HG02623 (cell line): ENCODE measurements around the gene SF3A2.

ENCODE experiments used
- ATAC-seq: cut with Tn5 transposase; IDR thresholded peaks from one replicate; pipeline ENCODE4 v1.9.1; 2021; ENCODE audit warnings: moderate library complexity; ENCODE audit not compliant: unreplicated experiment

Gene SF3A2

DNA sequence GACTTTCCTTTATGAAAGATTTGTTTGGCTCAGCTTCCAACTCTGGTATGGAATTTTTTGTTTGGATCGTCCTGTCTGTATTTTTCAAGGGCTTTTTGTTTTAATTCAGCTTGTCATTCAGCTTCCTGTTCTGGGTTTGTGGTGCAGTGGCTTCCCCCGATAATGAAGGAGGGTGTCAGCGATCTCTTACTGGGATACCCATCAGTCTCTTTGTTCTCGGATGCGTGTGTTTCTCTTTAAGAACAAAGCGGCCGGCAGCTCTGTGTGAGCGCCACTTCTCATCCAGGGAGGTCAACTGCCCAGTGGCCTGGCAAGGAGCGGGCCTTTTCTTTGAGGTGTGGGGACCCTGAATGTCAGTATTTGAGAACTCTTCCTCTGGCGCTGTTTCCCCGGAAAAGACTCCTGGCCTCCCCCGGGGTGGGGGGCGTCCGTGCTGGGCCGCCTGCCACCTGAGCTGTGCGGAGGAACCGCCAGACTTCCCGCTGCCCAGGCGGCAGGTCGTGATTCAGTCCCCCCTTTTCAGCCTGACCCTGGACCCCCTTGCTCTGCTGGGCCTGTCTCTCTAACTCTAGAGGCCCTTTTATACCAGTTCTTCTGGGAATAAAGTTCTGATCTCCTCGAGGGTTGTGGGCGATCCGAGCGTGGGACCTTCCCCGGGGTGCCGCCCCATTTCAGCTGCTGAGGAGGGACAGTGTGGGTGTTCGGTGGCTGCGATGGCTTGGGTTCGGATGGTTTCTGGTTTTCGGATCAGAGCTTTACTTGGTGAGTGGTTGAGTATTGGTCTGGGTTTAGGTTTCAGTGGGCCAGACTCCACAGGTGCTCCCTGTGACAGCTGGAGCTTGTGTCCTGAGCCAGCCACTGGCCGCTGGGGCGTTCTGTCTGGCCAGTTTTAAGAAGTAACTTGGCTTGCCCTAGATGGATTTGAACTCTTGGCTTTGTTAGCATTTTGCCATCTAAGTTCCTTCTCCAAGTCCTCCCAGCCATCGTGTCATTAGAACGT, 3.4 kb downstream of the SF3A2 start:
- no peak for ATAC-seq

DNA sequence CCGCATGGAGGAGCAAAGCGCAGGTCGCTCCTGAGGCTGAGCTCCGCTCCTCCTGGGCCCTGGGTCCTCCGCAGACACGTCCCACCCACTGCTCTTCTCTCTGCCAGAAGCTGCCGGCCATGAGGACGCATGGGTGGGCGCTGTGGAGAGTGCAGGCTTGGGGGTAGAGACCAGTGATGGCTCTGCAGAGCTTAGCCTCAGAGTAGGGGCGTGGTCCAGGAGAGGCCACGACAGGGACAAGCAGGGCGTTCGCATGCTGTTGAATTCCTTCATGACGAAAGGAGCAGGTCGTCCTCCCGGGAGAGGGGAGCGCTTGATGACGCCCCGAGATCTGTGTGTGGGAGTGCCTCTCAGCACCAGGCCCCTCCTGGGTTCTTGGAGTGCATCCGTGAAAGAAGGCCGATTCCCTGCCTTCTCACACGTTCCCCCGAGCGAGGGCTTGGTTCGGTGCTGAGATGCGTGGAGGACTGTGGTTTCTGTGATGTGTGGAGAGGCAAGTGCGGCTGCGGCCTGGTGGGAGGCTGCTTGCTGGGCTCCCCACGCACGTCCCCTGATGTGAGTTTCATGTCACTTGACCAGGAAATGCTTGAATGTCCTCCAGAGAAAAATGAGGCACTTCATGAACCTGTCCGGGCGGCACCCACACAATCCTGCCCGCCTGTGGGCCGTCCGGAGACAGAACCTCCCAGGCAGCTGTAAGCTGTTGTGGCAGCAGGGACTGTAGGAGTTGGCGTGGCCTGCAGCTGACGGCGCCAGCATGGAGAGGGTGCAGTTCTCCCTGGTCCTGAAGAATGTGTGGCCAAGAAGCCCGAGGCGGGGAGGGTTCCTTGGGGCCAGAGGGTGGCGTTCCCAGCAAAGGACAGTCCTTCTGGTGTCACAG, 4.5 kb downstream of the SF3A2 start:
- ATAC-seq: no peak

DNA sequence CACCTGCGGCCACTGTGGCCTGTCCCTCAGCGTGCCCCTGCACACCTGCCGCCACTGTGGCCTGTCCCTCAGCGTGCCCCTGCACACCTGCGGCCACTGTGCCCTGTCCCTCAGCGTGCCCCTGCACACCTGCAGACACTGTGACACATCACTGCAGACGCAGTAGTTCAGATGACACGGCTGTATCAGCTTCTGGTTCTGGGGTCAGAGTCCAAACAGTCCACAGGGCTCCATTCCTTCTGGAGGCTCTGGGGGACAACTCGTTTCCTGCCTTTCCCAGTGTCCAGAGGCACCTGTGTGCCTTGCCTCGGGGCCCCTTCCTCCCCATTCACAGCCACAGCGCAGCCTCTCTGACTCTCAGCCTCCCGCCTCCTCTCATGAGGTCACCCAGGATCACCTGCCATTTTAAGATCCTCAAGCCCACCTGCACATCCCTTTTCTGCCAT, 5.5 kb downstream of the SF3A2 start:
- no peak for ATAC-seq

DNA sequence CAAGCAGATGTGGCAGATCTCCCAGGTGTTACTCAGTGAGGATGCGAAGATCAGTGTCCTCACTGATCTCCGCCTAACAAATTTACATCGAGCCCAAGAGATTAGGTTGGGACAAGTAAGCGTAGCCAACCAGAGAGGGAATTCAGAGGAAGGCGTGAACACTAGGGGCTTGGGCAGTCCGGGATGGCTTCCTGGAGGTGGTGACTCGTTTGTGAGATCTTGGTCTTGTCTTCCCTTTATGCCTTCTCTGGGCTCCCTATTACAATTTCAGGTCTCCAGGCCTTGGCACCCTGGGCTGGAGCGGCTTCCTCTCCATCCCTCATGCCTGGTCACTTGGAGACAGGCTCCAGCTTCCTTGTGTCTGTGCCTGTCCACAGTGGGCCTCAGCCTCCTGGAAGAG, 6.2 kb downstream of the SF3A2 start:
- no peak for ATAC-seq

DNA sequence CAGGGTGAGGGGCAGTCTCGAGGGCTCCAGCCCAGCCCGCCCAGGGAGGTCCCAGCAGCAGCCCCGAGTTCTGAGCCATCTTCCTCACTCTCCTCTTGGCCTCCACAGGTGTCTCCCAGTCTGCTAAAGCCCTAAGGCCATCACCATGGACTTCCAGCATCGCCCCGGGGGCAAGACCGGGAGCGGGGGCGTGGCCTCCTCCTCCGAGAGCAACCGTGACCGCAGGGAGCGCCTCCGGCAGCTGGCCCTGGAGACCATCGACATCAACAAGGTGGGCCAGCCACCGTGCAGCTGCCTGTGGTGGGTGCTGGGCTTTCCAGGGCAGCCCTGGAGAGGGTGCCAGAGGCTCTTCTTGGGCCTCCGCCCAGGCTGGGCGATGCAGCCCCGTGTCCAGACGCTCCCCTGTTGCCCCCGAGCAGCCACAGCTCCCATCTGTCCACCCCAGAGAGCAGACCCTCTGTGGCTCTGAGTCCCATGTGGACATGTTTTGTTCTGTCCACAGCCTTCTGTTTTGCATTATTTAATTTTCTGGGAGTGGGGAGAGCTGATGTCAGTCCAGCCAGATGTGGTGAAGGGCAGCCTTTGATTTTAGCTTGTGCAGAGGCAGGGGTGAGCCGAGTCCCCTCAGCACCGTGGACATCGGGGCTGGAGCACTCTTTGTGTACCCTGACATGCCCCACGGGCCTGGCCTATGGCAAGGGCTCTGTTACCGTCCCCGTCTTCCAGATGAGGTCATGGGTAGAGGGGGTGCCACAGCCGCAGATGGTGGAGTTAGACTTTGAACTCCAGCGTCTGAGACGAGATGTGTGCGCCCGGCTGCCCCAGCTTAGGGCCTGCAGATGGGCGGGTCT, 6.9 kb downstream of the SF3A2 start:
- ATAC-seq: no peak

DNA sequence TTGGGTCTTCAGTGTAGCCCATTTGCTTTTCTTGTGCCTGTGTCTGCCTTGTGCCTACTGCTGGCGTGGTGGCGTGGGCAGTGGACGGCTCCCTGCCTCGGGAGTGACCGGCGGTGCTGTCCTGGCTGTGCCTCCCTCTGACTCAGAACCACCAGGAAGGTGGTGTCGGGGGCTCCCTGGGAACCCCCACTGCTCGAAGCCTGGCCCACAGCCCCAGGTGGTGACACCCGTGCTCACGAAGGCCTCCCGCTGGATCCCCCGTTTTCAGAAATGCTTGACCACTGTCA, 7.4 kb downstream of the SF3A2 start:
- no peak for ATAC-seq

DNA sequence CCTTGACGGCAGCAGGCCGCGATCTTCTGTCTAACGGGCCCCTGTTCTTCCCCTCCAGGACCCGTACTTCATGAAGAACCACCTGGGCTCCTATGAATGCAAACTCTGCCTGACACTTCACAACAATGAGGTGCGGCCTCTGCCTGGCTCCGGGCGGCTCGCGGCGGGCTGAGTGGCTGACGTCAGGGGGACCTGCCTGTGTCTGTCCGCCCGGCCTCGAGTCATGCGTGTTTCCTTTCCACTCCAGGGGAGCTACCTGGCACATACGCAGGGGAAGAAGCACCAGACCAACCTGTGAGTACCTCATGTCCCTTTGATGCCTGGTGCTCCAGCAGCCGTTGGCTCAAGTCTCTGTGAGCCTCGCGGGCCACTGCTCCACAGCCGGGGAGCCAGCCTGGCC, 7.9 kb downstream of the SF3A2 start:
- no peak for ATAC-seq

DNA sequence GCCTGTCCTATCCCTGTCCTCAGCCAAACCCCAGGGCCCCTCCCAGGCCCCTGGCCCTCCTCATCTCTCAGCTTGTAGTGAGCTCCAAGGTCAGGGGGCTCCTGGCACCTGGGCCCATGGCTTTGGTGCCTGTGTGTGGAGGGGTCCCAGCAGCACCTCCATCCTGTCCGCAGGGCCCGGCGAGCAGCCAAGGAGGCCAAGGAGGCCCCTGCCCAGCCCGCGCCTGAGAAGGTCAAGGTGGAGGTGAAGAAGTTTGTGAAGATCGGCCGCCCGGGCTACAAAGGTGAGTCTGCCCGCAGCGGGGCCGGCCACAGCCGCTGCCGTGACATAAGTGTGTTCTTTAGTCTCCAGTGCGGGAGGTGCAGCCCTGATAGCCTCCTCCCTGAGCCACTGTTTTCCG, 8.6 kb downstream of the SF3A2 start:
- no peak for ATAC-seq

DNA sequence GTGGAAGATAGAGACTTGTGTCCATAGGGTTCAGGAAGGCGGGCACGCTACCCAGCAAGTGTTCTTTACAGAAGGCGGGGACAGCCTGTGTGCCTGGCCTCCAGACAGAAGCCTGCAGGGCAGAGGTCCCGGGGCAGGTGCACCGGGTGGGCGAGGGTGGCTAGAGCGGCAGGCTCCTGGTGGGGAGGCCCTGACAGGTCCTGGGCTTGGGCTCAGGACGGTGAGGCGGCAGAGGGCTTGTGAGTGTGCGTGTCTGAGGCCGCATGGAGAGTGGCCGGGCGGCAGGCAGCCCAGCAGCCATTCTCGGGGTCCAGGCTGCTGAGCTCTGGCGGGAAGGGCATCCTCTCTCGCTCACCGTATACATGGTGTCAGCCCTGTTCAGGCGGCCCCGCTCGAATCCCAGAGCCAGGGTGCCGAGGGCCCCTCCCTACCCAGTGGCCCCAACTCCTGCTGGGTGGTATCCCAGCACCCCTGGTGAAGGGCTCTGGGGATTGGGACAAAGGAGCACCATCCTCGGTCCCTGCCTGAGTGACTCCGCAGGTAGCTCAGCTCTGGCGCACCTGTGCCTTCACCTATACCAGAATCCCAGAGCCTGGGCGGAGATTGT, 9.5 kb downstream of the SF3A2 start:
- ATAC-seq: no peak

DNA sequence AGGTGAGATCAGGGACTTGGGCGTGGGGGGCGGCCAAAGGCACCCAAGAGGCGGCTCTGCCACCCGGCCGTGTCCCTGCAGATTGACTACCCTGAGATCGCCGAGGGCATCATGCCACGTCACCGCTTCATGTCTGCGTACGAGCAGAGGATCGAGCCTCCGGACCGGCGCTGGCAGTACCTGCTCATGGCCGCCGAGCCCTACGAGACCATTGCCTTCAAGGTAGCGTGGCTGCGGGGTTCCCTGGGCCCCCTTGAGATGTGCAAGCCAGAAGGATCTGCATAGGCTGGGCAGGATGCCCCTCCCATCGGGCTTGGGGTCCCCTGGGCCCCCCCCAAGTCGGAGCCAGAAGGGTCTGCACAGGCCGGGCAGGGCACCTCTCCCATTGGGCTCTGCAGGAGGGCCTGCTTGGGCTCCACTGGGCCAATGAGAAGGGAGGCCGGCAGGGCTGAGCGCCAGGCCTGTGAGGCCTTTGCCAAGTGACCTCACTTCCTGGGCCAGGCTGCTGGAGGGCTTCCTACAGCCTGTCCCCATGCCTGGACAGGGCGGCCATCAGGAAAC, 10.3 kb downstream of the SF3A2 start:
- no peak for ATAC-seq

DNA sequence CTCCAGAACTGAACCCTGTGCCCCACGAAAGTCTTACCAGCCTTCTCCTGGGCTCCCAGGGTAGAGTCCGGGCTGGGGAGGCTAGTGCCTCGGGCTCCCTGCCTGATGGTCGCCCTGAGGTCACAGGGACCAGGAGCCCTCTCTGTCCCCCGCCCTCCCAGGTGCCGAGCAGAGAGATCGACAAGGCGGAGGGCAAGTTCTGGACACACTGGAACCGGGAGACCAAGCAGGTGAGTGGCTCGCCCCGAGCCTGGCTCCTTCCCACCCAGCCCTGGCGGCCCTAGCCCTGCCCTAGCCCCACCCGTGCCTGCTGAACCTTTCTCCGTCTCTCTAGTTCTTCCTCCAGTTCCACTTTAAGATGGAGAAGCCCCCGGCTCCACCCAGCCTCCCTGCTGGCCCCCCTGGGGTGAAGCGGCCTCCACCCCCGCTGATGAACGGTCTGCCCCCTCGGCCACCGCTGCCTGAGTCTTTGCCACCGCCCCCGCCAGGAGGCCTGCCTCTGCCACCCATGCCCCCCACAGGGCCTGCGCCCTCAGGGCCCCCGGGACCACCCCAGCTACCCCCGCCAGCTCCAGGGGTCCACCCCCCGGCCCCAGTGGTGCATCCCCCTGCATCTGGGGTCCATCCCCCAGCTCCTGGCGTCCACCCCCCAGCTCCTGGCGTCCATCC, 10.9 kb downstream of the SF3A2 start:
- no peak for ATAC-seq

DNA sequence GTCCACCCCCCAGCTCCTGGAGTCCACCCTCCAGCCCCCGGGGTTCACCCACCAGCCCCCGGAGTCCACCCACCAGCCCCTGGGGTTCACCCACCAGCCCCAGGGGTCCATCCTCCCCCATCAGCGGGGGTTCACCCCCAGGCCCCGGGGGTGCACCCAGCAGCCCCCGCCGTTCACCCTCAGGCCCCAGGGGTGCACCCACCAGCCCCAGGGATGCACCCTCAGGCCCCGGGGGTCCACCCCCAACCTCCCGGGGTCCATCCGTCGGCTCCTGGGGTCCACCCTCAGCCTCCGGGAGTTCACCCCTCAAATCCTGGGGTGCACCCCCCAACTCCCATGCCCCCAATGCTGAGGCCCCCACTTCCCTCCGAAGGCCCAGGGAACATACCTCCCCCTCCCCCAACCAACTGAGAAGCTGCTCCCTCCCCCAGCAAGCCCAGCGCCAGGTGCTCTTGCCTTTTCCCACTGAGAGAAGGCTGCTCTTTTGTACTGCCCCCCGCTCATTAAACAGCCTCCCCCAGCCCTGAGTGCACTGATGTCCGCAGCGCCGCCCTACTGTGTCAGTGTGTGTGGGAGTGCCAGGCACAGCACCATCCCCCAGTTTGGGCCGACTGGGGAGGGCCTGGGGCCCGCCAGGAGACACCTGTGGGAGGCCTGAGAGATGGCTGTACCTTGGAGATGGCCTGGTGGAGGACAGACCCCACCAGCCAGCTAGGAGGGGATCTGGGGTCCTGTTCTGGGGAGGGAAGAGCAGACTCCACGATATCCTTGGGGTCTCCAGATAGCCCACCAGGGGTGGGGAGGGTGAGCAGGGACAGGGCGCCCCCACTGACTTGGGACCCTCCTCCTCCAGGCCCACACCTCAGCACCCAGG, 11.7 kb downstream of the SF3A2 start:
- ATAC-seq: no peak

DNA sequence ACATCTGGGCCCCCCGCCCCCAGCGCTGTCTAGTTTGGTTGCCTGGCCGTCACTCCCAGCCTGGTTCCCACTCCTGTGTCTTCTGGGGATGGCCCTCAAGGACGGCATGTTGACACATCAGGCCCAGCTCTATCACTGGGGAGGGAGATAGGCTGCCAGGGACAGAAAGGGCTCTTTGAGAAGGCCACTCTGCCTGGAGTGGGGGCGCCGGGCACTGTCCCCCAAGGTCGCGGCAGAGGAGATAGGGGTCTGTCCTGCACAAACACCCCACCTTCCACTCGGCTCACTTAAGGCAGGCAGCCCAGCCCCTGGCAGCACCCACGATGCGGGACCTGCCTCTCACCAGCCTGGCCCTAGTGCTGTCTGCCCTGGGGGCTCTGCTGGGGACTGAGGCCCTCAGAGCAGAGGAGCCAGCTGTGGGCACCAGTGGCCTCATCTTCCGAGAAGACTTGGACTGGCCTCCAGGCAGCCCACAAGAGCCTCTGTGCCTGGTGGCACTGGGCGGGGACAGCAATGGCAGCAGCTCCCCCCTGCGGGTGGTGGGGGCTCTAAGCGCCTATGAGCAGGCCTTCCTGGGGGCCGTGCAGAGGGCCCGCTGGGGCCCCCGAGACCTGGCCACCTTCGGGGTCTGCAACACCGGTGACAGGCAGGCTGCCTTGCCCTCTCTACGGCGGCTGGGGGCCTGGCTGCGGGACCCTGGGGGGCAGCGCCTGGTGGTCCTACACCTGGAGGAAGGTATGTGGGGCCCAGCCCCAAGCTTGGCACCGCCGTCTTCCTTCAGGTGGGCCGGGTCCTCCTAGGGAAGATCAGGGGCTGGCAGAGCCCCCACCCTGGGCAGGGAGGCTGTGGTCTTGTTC, 12.6 kb downstream of the SF3A2 start, which contains the start of gene AMH:
TSS of gene AMH (plus strand) at position 314 of the 857 bp plus-strand sequence. CDS start at position 324, 10 bp downstream.
- ATAC-seq: no peak

DNA sequence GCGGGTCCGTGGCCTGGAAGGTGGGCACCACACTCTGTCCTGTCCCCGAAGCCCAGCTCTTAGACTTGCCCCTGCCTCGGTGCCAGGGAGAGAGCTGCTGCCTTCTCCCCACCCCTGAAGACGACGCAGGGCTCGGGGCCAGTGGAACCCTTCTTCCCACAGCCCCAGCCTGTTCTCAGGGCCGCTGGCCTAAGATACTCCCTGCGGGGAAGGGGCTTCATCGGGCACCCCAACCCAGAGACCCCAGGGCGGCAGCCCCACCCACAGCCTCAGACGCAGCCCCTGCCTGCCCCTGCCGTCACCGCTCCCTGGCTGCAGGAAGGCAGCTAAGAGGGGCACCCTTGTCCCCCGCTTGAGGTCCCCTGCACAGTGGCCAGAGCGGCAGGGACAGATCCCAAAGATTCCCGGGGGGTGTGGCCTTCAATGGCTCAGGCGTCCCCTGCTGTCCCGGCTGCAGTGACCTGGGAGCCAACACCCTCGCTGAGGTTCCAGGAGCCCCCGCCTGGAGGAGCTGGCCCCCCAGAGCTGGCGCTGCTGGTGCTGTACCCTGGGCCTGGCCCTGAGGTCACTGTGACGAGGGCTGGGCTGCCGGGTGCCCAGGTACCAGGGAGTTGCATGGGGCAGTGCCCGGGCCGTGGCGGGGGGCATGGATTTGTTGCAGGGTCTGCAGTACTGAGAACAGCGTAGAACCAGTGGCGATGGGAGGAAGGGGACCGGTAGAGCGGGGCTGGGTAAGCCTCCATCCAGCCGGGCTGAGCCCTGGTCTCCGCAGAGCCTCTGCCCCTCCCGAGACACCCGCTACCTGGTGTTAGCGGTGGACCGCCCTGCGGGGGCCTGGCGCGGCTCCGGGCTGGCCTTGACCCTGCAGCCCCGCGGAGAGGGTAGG, 13.5 kb downstream of the SF3A2 start:
- no peak for ATAC-seq

DNA sequence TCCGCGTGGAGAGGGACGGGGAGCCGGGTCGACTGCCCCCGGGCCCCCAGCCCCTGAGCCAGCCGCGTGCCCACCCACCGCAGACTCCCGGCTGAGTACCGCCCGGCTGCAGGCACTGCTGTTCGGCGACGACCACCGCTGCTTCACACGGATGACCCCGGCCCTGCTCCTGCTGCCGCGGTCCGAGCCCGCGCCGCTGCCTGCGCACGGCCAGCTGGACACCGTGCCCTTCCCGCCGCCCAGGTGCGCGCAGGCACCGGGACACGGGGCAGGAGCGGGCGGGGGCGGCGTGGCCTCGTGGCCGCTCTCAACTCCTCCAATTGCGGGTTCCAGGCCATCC, 14.1 kb downstream of the SF3A2 start:
- ATAC-seq: no peak

DNA sequence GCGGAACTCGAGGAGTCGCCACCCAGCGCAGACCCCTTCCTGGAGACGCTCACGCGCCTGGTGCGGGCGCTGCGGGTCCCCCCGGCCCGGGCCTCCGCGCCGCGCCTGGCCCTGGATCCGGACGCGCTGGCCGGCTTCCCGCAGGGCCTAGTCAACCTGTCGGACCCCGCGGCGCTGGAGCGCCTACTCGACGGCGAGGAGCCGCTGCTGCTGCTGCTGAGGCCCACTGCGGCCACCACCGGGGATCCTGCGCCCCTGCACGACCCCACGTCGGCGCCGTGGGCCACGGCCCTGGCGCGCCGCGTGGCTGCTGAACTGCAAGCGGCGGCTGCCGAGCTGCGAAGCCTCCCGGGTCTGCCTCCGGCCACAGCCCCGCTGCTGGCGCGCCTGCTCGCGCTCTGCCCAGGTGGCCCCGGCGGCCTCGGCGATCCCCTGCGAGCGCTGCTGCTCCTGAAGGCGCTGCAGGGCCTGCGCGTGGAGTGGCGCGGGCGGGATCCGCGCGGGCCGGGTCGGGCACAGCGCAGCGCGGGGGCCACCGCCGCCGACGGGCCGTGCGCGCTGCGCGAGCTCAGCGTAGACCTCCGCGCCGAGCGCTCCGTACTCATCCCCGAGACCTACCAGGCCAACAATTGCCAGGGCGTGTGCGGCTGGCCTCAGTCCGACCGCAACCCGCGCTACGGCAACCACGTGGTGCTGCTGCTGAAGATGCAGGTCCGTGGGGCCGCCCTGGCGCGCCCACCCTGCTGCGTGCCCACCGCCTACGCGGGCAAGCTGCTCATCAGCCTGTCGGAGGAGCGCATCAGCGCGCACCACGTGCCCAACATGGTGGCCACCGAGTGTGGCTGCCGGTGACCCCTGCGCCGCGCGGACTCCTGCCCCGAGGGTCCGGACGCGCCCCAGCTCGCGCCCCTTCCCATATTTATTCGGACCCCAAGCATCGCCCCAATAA, 14.8 kb downstream of the SF3A2 start:
- no peak for ATAC-seq
